ENCODE measurements around the gene PTPRD.
"Not testable (repeated sequence)": the region's sequence is repeated elsewhere in the genome, so short reads cannot be mapped to it uniquely, and the experiment has no call there.

Gene PTPRD

GRCh38 chr9:8920478-8921183 lies 1692.2 kb downstream of the PTPRD start:
- not testable (repeated sequence) for DNase-seq

GRCh38 chr9:8917956-8918739 lies 1694.7 kb downstream of the PTPRD start:
- DNase-seq: no peak

GRCh38 chr9:8916771-8917170 lies 1696.0 kb downstream of the PTPRD start:
- DNase-seq: peak in 1 of 58 donors; percentile 31

GRCh38 chr9:8907868-8908267 lies 1704.9 kb downstream of the PTPRD start:
- no peak for DNase-seq

- no peak for DNase-seq
These were observed 1707.1 kb downstream of the PTPRD start for GRCh38 chr9:8905731-8906130.

- no peak for DNase-seq
These were observed 1707.9 kb downstream of the PTPRD start for GRCh38 chr9:8904771-8905515.

- DNase-seq: no peak
These were observed 1709.7 kb downstream of the PTPRD start for GRCh38 chr9:8903077-8903476.

GRCh38 chr9:8901146-8901545 lies 1711.7 kb downstream of the PTPRD start:
- DNase-seq: no peak

GRCh38 chr9:8899511-8899910 lies 1713.3 kb downstream of the PTPRD start:
- DNase-seq: peak in 1 of 58 donors; percentile 9

- DNase-seq: peak in 3 of 58 donors; percentile 8 to 62 (median 21)
These were observed 1717.0 kb downstream of the PTPRD start for GRCh38 chr9:8895861-8896224.

GRCh38 chr9:8895106-8895860 lies 1717.5 kb downstream of the PTPRD start:
- no peak for DNase-seq

GRCh38 chr9:8890695-8891094 lies 1722.1 kb downstream of the PTPRD start:
- no peak for DNase-seq

GRCh38 chr9:8889100-8889499 lies 1723.7 kb downstream of the PTPRD start:
- DNase-seq: no peak

GRCh38 chr9:8888591-8888990 lies 1724.2 kb downstream of the PTPRD start:
- no peak for DNase-seq

- DNase-seq: no peak
These were observed 1725.4 kb downstream of the PTPRD start for GRCh38 chr9:8887369-8887768.

GRCh38 chr9:8883321-8883720 lies 1729.5 kb downstream of the PTPRD start:
- DNase-seq: no peak

GRCh38 chr9:8880060-8880459 lies 1732.7 kb downstream of the PTPRD start:
- no peak for DNase-seq

GRCh38 chr9:8879284-8879683 lies 1733.5 kb downstream of the PTPRD start:
- peak in 4 of 58 donors; percentile 2 to 46 (median 20) for DNase-seq

- DNase-seq: peak in 3 of 58 donors; percentile 11 to 53 (median 47)
These were observed 1734.9 kb downstream of the PTPRD start for GRCh38 chr9:8877753-8878494.

GRCh38 chr9:8876303-8876702 lies 1736.5 kb downstream of the PTPRD start:
- no peak for DNase-seq

GRCh38 chr9:8874482-8874881 lies 1738.3 kb downstream of the PTPRD start:
- no peak for DNase-seq

Data from anterior cingulate cortex (tissue), 58 donors.